A673 (cell line): ENCODE data around the gene NUB1. TPM values are rescaled to one million over a fixed set of nuclear protein-coding genes. Genes with fewer than 3 reads are reported as not detected.

Source experiments
- BruUV-seq: library from RNA; stranded (reverse); fragments of 400-500 nt; replicated peaks from 2 replicates; lab custom pipeline; 2021; lab: Mats Ljungman, UMichigan
- CTCF ChIA-PET: fragments of 300-600 bp; sonication (Branson Sonifier 250); formaldehyde crosslinking; loops from one replicate; lab custom pipeline; 2022; ENCODE audit warnings: antibody characterized with exemption; lab: Charles Lee
- POLR2A ChIA-PET: fragments of 300-600 bp; sonication (Branson Sonifier 250); formaldehyde crosslinking; loops from one replicate; lab custom pipeline; 2022; ENCODE audit warnings: antibody characterized with exemption; ENCODE audit not compliant: low non-redundant PET; lab: Charles Lee
- DNase-seq: peaks from one replicate; pipeline ENCODE4 v3.0.0-alpha.2; 2015; ENCODE audit warnings: low spot score
- H3K27ac ChIP-seq: fragments of 200-600 bp; sonication (generic); 2 replicates; pipeline ENCODE4 v1.5.1; 2016; ENCODE audit warnings: mixed run types, low read depth, mild to moderate bottlenecking, mixed read lengths, antibody characterized with exemption, low read length; ENCODE audit not compliant: poor library complexity, severe bottlenecking
- H3K27me3 ChIP-seq: fragments of 200-600 bp; sonication (generic); replicated peaks from 2 replicates; pipeline ENCODE4 v1.6.1; 2017; ENCODE audit warnings: mixed run types, low read depth, mild to moderate bottlenecking, mixed read lengths, antibody characterized with exemption, low read length; ENCODE audit not compliant: insufficient read depth, poor library complexity
- H3K36me3 ChIP-seq: fragments of 200-600 bp; sonication (generic); 2 replicates; pipeline ENCODE4 v1.6.1; 2016; ENCODE audit warnings: mixed run types, mild to moderate bottlenecking, mixed read lengths, antibody characterized with exemption, low read length; ENCODE audit not compliant: insufficient read depth, poor library complexity, severe bottlenecking
- H3K4me1 ChIP-seq: fragments of 200-600 bp; sonication (generic); 2 replicates; pipeline ENCODE4 v1.6.1; 2017; ENCODE audit warnings: mixed run types, mild to moderate bottlenecking, mixed read lengths, antibody characterized with exemption, low read length; ENCODE audit not compliant: insufficient read depth, poor library complexity, severe bottlenecking
- H3K4me3 ChIP-seq: fragments of 200-600 bp; sonication (generic); 2 replicates; pipeline ENCODE4 v1.5.1; 2016; ENCODE audit warnings: low read depth, mixed run types, mild to moderate bottlenecking, mixed read lengths, low read length; ENCODE audit not compliant: poor library complexity, severe bottlenecking
- H3K9me3 ChIP-seq: fragments of 200-600 bp; sonication (generic); 2 replicates; pipeline ENCODE4 v1.6.1; 2016; ENCODE audit warnings: mixed run types, low read depth, mild to moderate bottlenecking, mixed read lengths, antibody characterized with exemption, low read length; ENCODE audit not compliant: poor library complexity, severe bottlenecking
- CTCF ChIP-seq: fragments of 300-800, 200-600 bp; sonication (generic); conservative IDR thresholded peaks from 2 replicates; pipeline ENCODE4 v1.5.1; 2017; ENCODE audit warnings: low read depth, mild to moderate bottlenecking, antibody characterized with exemption, low read length, moderate library complexity, mixed read lengths
- EZH2 ChIP-seq: fragments of 200-600 bp; sonication (generic); IDR thresholded peaks from 2 replicates; pipeline ENCODE4 v1.6.1; 2017; ENCODE audit warnings: borderline replicate concordance, low read depth, mild to moderate bottlenecking, mixed read lengths, antibody characterized with exemption, low read length; ENCODE audit not compliant: poor library complexity, severe bottlenecking
- intact Hi-C: fragments of 100-400 bp; cut with micrococcal nuclease; formaldehyde crosslinking; loops from one replicate; pipeline ENCODE4 v1.10.0; 2022; ENCODE audit not compliant: unreplicated experiment
- total RNA-seq: library from RNA; stranded (reverse); gene quantifications from 2 replicates; pipeline ENCODE4 v1.2.3, GENCODE V29; 2021

Gene NUB1
- total RNA-seq, 1 experiment from 2014 or later = 36.9 TPM

GRCh38 chr7:151314401-151314800, 27.2 kb upstream of the NUB1 start:
- Histone ChIP-seq H3K4me3 (no peak overlapping the region), H3K36me3 (no peaks in the 10 kb centered on the region), H3K9me3 (peaks cover 5% of the 10 kb centered on the region), H3K27me3 (no peaks in the 10 kb centered on the region), H3K27ac (no peak overlapping the region), H3K4me1 (no peaks in the 10 kb centered on the region)
- ChIA-PET CTCF (interaction anchor here (0.7 to 0.8 kb wide), 2 partner anchors 8 to 161 kb away, joined by 3 to 6 read pairs; no protein-coding TSS in a partner anchor), POLR2A (no interaction called here)
- DNase-seq = no peak
- intact Hi-C loops = no loop called here
- BruUV-seq = no TSS peak
- TF ChIP-seq EZH2 (no peak), CTCF (no peak)

GRCh38 chr7:151315038-151315655, 26.5 kb upstream of the NUB1 start:
- ChIA-PET CTCF (interaction anchor here (0.6 to 0.8 kb wide), 3 partner anchors 9 to 162 kb away, joined by 3 to 6 read pairs (median 4); partner anchors contain the start of gene NUB1), POLR2A (no interaction called here)
- Histone ChIP-seq H3K4me3 (no peak overlapping the region), H3K27me3 (no peaks in the 10 kb centered on the region), H3K4me1 (no peaks in the 10 kb centered on the region), H3K27ac (no peak overlapping the region), H3K9me3 (peaks cover 5% of the 10 kb centered on the region), H3K36me3 (no peaks in the 10 kb centered on the region)
- no TSS peak for BruUV-seq
- TF ChIP-seq EZH2 = no peak
- peak; percentile 82 for TF ChIP-seq CTCF
- intact Hi-C loops = loop anchor here (1.0 to 5.0 kb wide), 3 partner anchors 35 to 442 kb away; no protein-coding TSS in a partner anchor
- DNase-seq = peak; percentile 80

GRCh38 chr7:151316896-151317295, 24.7 kb upstream of the NUB1 start:
- intact Hi-C loops = loop anchor here (5.0 kb wide), 2 partner anchors 130 to 440 kb away; no protein-coding TSS in a partner anchor
- peaks cover 12% of the 10 kb centered on the region for H3K9me3 ChIP-seq
- H3K36me3 ChIP-seq = no peaks in the 10 kb centered on the region
- no TSS peak for BruUV-seq
- ChIA-PET POLR2A (no interaction called here), CTCF (no interaction called here)
- H3K4me1 ChIP-seq = no peaks in the 10 kb centered on the region
- no peak overlapping the region for H3K4me3 ChIP-seq
- H3K27me3 ChIP-seq = no peaks in the 10 kb centered on the region
- no peak overlapping the region for H3K27ac ChIP-seq
- DNase-seq = no peak
- no peak for TF ChIP-seq EZH2
- TF ChIP-seq CTCF = no peak
